ENCODE results near the gene C22orf23. TPM values are rescaled to one million over a fixed set of nuclear protein-coding genes. Genes with fewer than 3 reads are reported as not detected.

The C22orf23 gene
- total RNA-seq, 1 donor from 2014 or later: not detected

DNA sequence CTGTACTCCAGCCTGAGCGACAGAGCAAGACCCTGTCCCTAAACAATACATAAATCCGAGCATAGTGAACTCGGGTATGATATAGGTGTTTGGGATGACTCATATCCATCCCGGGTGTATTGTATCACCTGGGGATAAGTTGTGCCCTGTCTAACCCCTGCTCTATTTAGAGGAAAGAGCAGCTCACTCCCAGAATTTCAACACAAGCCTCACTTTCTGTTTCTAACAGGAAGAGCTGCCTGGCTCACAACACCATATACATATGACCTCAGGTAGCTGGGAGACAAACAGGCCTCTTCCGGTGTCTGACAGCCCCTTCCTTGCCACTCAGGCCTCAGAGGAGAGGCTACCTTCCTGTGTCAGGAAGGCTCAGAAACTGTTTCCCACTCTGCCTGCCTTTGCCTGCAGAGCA is 57.2 kb downstream of the C22orf23 start:
- H3K27ac Mint-ChIP-seq (ENCODE audit: unreplicated experiment): peak overlapping the region; percentile 75
- Histone ChIP-seq H3K4me2 (ENCODE audit: low read length) (no peak overlapping the region), H2AFZ (ENCODE audit: low read depth, low read length) (no peak overlapping the region), H3K9me3 (ENCODE audit: insufficient read depth, low read depth, low read length) (no peaks in the 10 kb centered on the region), H3K27me3 (ENCODE audit: insufficient read depth, low read length) (no peaks in the 10 kb centered on the region), H3K79me2 (ENCODE audit: insufficient read depth, low read length) (no peaks in the 10 kb centered on the region), H3K9ac (ENCODE audit: low read length) (no peak overlapping the region), H3K4me3 (ENCODE audit: insufficient read depth, low read depth, low read length) (no peak overlapping the region), H3K36me3 (ENCODE audit: insufficient read depth, low read length) (no peaks in the 10 kb centered on the region), H4K20me1 (ENCODE audit: insufficient read depth, low read length) (no peaks in the 10 kb centered on the region), H3K27ac (ENCODE audit: low read depth, low read length) (no peak overlapping the region), H3K4me1 (ENCODE audit: insufficient read depth, low read length) (peaks cover 14% of the 10 kb centered on the region)
- H3K4me3 Mint-ChIP-seq (ENCODE audit: unreplicated experiment): no peak overlapping the region
- H3K9me3 Mint-ChIP-seq (ENCODE audit: unreplicated experiment): no peaks in the 10 kb centered on the region
- peaks cover 54% of the 10 kb centered on the region for H3K4me1 Mint-ChIP-seq (ENCODE audit: low read depth, unreplicated experiment)
- no peak for FAIRE-seq
- H3K27me3 Mint-ChIP-seq (ENCODE audit: low read depth, unreplicated experiment): no peaks in the 10 kb centered on the region
- DNase-seq (ENCODE audit: low read depth): no peak
- TF ChIP-seq, protein P1, sequence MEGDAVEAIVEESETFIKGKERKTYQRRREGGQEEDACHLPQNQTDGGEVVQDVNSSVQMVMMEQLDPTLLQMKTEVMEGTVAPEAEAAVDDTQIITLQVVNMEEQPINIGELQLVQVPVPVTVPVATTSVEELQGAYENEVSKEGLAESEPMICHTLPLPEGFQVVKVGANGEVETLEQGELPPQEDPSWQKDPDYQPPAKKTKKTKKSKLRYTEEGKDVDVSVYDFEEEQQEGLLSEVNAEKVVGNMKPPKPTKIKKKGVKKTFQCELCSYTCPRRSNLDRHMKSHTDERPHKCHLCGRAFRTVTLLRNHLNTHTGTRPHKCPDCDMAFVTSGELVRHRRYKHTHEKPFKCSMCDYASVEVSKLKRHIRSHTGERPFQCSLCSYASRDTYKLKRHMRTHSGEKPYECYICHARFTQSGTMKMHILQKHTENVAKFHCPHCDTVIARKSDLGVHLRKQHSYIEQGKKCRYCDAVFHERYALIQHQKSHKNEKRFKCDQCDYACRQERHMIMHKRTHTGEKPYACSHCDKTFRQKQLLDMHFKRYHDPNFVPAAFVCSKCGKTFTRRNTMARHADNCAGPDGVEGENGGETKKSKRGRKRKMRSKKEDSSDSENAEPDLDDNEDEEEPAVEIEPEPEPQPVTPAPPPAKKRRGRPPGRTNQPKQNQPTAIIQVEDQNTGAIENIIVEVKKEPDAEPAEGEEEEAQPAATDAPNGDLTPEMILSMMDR (IDR thresholded peaks at IDR 0.05; ENCODE audit: insufficient read depth, low read depth, low read length): no peak
- TF ChIP-seq EZH2 (IDR thresholded peaks at IDR 0.05; ENCODE audit: insufficient read depth, low read length): no peak
- H3K36me3 Mint-ChIP-seq (ENCODE audit: low read depth, unreplicated experiment): peaks cover 11% of the 10 kb centered on the region

DNA sequence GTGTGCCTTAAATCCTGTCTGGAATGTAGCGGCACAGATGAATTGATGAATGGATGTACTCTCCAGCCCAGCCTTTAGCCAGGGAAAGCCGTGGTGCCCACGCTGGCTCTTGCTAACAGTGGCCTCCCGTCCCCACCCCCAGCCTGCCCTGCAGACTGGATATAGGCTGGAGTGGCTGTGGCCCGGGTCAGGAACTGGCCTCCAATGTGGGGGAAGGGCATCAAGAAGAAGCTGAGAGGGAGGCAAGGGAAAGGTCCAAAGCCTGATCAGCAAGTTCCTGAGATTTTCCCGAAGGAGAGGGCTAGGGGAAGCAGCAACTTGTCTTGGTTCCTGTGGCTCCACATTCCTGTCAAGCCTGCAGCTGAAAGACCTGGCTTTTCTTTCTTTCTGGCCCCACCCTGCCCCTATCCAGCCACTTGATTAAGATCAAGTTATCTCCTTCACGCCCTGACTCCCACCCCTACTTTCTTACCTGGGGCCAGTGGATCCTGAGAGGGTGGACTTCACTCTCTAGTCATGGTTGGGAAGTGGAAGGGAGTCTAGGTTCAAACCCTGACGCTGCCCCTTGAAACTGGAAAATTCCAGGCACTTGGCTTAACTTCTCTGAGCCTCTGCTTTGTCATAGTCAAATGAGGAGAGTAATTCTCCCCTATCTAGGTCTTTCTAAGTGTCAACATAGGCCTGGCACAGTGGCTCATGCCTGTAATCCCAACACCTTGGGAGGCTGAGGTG is 58.3 kb downstream of the C22orf23 start:
- Histone ChIP-seq H3K27me3 (ENCODE audit: insufficient read depth, low read length) (no peaks in the 10 kb centered on the region), H3K9ac (ENCODE audit: low read length) (no peak overlapping the region), H2AFZ (ENCODE audit: low read depth, low read length) (no peak overlapping the region), H3K27ac (ENCODE audit: low read depth, low read length) (no peak overlapping the region), H3K79me2 (ENCODE audit: insufficient read depth, low read length) (no peaks in the 10 kb centered on the region), H3K4me3 (ENCODE audit: insufficient read depth, low read depth, low read length) (no peak overlapping the region), H3K9me3 (ENCODE audit: insufficient read depth, low read depth, low read length) (no peaks in the 10 kb centered on the region), H3K36me3 (ENCODE audit: insufficient read depth, low read length) (no peaks in the 10 kb centered on the region), H3K4me2 (ENCODE audit: low read length) (no peak overlapping the region), H3K4me1 (ENCODE audit: insufficient read depth, low read length) (peaks cover 14% of the 10 kb centered on the region), H4K20me1 (ENCODE audit: insufficient read depth, low read length) (no peaks in the 10 kb centered on the region)
- DNase-seq (ENCODE audit: low read depth): no peak
- no peak for TF ChIP-seq EZH2 (IDR thresholded peaks at IDR 0.05; ENCODE audit: insufficient read depth, low read length)
- TF ChIP-seq, protein P1 (IDR thresholded peaks at IDR 0.05; ENCODE audit: insufficient read depth, low read depth, low read length): no peak
- Mint-ChIP-seq H3K27me3 (ENCODE audit: low read depth, unreplicated experiment) (no peaks in the 10 kb centered on the region), H3K4me1 (ENCODE audit: low read depth, unreplicated experiment) (peaks cover 54% of the 10 kb centered on the region), H3K36me3 (ENCODE audit: low read depth, unreplicated experiment) (peaks cover 11% of the 10 kb centered on the region), H3K27ac (ENCODE audit: unreplicated experiment) (peak overlapping the region; percentile 75), H3K9me3 (ENCODE audit: unreplicated experiment) (no peaks in the 10 kb centered on the region), H3K4me3 (ENCODE audit: unreplicated experiment) (no peak overlapping the region)
- no peak for FAIRE-seq

DNA sequence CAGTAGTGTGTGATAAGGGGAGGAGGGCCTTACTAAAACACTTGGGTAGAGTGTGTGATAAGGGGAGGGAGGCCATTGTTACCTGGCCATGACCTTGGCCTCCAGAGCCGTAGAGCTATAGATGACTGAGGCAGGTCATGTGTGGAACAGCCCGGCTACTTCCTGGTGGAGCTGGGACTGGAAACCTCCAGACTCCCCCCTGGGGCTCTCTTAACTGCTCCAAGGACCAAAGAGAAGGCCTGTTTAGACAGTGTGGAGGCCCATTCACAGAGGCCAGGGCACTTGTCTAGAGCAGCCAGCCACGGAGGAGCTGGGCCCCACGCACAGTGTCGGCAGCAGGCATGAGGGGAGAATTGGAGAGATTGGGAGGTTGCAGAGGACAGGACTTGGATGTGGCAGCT is 59.8 kb downstream of the C22orf23 start:
- H3K4me1 Mint-ChIP-seq (ENCODE audit: low read depth, unreplicated experiment): peaks cover 54% of the 10 kb centered on the region
- no peaks in the 10 kb centered on the region for H3K9me3 Mint-ChIP-seq (ENCODE audit: unreplicated experiment)
- Histone ChIP-seq H3K27ac (ENCODE audit: low read depth, low read length) (no peak overlapping the region), H3K4me3 (ENCODE audit: insufficient read depth, low read depth, low read length) (no peak overlapping the region), H3K27me3 (ENCODE audit: insufficient read depth, low read length) (no peaks in the 10 kb centered on the region), H3K9me3 (ENCODE audit: insufficient read depth, low read depth, low read length) (no peaks in the 10 kb centered on the region), H3K9ac (ENCODE audit: low read length) (no peak overlapping the region), H4K20me1 (ENCODE audit: insufficient read depth, low read length) (no peaks in the 10 kb centered on the region), H3K4me2 (ENCODE audit: low read length) (no peak overlapping the region), H3K36me3 (ENCODE audit: insufficient read depth, low read length) (peaks cover 7% of the 10 kb centered on the region), H3K4me1 (ENCODE audit: insufficient read depth, low read length) (peaks cover 9% of the 10 kb centered on the region), H2AFZ (ENCODE audit: low read depth, low read length) (no peak overlapping the region), H3K79me2 (ENCODE audit: insufficient read depth, low read length) (no peaks in the 10 kb centered on the region)
- no peak for DNase-seq (ENCODE audit: low read depth)
- H3K27ac Mint-ChIP-seq (ENCODE audit: unreplicated experiment): peak overlapping the region; percentile 66
- peaks cover 13% of the 10 kb centered on the region for H3K36me3 Mint-ChIP-seq (ENCODE audit: low read depth, unreplicated experiment)
- H3K4me3 Mint-ChIP-seq (ENCODE audit: unreplicated experiment): peak overlapping the region; percentile 41
- TF ChIP-seq, protein P1 (IDR thresholded peaks at IDR 0.05; ENCODE audit: insufficient read depth, low read depth, low read length): no peak
- TF ChIP-seq EZH2 (IDR thresholded peaks at IDR 0.05; ENCODE audit: insufficient read depth, low read length): no peak
- no peaks in the 10 kb centered on the region for H3K27me3 Mint-ChIP-seq (ENCODE audit: low read depth, unreplicated experiment)
- FAIRE-seq: no peak

Measured in astrocyte (in vitro differentiated cells and primary cell).